IgD-negative memory B cell (primary cell): Measurements from ENCODE around the gene RND2. TPM values are rescaled to one million over a fixed set of nuclear protein-coding genes. Genes with fewer than 3 reads are reported as not detected.
A peak's percentile ranks its signal among the peaks of the same experiment; 100 is the strongest.
"Not testable (repeated sequence)": the region's sequence is repeated elsewhere in the genome, so short reads cannot be mapped to it uniquely, and the experiment has no call there.

Source experiments
- H3K27ac Mint-ChIP-seq, 3 donors: one replicate each; pipeline ENCODE4 v1.8.0; 2020 to 2022; ENCODE audit warnings: mild to moderate bottlenecking in 3 of 3, mixed read lengths in 3 of 3, moderate library complexity in 1 of 3
- H3K27me3 Mint-ChIP-seq: one replicate; pipeline ENCODE4 v1.8.0; 2021; ENCODE audit warnings: mixed read lengths
- H3K36me3 Mint-ChIP-seq: one replicate; pipeline ENCODE4 v1.8.0; 2020; ENCODE audit warnings: mild to moderate bottlenecking, mixed read lengths
- H3K4me1 Mint-ChIP-seq, 3 donors: one replicate each; pipeline ENCODE4 v1.8.0; 2020 to 2022; ENCODE audit warnings: mixed read lengths in 3 of 3, mild to moderate bottlenecking in 1 of 3
- H3K4me3 Mint-ChIP-seq, 4 donors: one replicate each; pipeline ENCODE4 v1.8.0; 2020 to 2022; ENCODE audit warnings: mild to moderate bottlenecking in 4 of 4, mixed read lengths in 4 of 4, moderate library complexity in 3 of 4
- H3K9me3 Mint-ChIP-seq, 3 donors: one replicate each; pipeline ENCODE4 v1.8.0; 2020 to 2021; ENCODE audit warnings: mixed read lengths in 3 of 3, mild to moderate bottlenecking in 1 of 3
- polyA plus RNA-seq: library from polyadenylated mRNA; unstranded; fragments of 300-500 nt; fragmentation: Illumina TruSeq; gene quantifications from one replicate; pipeline ENCODE4 v1.2.3, GENCODE V29; 2021

The RND2 gene
- polyA plus RNA-seq, 1 donor from 2014 or later, result 0.05 TPM

DNA sequence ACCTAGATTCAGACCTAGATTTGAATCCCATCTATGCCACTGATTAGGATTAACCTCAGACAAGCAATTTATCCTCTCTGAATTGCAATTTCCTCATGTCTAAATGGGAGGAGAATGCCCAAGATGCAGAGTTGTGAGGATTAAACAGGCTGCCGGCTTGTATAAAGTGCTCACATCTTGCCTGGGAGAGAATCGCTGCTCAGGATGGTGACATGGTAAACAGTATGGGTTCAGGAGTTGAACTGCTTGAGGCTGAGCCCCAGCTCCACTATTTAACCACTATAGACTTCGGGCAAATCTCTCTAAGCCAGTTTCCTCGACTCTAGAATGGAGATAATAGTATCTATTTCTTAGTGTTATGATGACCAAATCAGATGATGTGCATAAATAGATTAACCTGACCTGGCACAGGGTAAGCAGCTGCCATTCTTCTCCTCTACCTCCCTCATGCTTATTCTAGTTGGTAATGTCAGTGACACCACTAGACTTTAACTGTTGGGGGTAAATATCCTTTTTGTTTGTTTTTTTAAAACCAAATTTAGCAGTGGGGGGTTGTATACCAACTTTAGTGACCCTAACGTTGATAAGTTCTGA lies 27.5 kb upstream of the RND2 start:
- Mint-ChIP-seq H3K27ac (peak overlapping the region; percentile 25 to 99 (median 89)), H3K36me3 (no peaks in the 10 kb centered on the region), H3K4me3 (peak overlapping the region; percentile 84 to 96 (median 96)), H3K27me3 (no peaks in the 10 kb centered on the region), H3K4me1 (peaks cover 6 to 19% (median 7%) of the 10 kb centered on the region in 3 donors), H3K9me3 (no peaks in the 10 kb centered on the region)

DNA sequence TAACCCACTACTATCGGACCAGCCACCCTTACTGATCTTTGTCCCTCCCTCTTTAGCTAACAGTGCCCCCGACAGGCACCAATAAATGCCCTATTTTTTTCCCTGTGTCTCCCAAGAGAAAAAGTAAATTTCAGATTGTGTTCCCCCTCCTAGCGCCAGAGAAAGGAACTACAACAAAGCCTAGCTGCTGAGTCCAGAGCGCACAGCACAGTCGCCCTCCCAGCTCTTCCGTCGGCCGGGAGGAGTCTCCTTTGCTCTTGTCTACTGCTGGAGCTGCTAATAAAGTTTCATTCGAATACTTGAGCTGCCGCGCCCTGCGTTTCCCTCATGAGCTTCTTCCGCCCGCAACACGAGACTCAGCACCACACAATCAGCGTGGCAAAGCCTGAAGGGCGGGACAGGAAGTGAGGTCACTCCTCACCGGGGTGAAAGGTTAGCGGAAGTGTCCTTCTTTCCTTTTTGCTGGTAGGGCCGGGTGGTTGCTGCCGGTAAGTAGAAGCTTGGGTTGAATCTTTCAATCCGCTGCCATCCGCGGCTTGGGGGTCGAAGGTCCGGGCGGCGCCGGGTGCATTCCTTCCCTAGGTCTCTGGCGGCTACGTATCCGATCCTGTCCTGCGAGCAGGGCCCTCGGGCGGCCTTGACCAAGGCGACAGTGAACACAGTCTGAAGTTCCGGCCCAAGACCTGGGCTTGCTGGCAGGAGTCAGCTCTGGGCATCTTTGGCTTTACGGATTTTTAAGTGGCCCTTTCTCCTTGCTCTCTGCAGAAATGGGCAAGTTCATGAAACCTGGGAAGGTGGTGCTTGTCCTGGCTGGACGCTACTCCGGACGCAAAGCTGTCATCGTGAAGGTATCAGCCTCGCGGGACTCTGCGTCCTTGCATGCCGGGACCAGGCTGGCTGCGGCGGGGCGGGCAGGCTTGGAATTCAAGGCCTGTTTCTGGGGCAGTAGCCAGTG lies 26.8 kb upstream of the RND2 start, which contains the start of gene RPL27:
Gene RPL27, plus strand, starts transcription at position 436 of the 955 bp plus-strand sequence. Its CDS starts 332 bp downstream, at position 768.
- Mint-ChIP-seq H3K9me3 (no peaks in the 10 kb centered on the region), H3K27ac (peak within 1 kb of the TSS; percentile 89 to 99 (median 98)), H3K27me3 (no peaks in the 10 kb centered on the region), H3K4me1 (peaks cover 6 to 19% (median 7%) of the 10 kb centered on the region in 3 donors), H3K4me3 (peak within 1 kb of the TSS; percentile 84 to 96 (median 96)), H3K36me3 (no peaks in the 10 kb centered on the region)

DNA sequence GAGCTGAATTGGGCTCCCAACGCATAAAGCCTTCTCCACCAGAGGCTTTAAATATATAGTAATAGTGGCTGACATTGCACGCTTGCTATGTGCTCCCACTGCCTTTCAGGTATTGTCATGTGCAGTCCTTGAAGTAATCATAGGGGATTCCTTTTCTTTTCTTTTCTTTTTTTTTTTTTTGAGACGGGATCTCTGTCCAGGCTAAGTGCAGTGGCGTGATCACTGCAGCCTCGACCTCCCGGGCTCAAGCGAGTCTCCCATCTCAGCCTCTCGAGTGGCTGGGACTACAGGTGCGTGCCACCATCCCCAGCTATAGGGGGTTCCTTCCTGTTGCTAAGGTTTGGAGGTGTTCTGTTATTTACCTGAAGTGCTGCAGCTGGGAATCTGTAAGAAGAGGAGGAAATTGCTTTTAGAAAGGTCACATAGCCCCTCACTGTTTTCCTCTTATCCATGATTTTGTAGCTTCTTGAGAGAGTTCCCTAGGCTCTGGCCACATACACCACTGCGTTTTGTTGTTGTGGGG lies 26.0 kb upstream of the RND2 start:
- H3K4me1 Mint-ChIP-seq, result peaks cover 6 to 19% (median 7%) of the 10 kb centered on the region in 3 donors
- peak overlapping the region; percentile 89 to 99 (median 98) for H3K27ac Mint-ChIP-seq

GRCh38 chr17:43000894-43001293 lies 24.1 kb upstream of the RND2 start:
- not testable (repeated sequence) for H3K36me3 Mint-ChIP-seq

More for the DNA sequence above, 26.0 kb upstream of the RND2 start:
- Mint-ChIP-seq H3K4me3 (peak overlapping the region; percentile 84 to 96 (median 96)), H3K9me3 (no peaks in the 10 kb centered on the region), H3K27me3 (no peaks in the 10 kb centered on the region), H3K36me3 (no peaks in the 10 kb centered on the region)

DNA sequence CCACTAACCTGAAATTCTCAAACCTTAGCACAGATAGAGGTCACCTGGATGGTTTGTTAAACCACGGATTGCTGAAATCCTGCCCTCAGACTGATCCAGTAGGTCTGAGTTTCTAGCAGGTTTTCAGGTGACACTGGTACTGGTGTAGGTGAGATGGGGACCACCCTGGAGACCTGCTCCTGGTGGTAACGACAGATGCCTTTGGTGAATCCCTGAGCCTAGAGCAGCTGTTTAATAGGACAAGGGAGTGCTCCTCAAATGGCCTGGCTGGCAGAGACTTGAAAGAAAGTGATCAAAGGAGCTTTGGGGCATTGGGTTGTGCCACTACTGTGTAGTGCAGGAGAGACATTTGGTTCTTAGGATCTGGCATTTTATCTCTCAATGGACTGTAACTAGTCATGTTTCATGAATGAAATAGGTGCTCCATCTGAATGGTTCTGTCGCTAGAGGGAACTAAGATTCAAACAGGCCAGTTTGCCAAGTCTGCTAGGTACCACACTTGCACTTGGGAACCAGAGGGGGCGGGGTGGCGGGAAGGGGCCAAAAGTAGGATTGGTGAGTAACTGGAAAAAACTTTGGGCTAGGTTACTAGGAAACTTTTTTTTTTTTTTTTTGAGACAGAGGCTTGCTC lies 21.4 kb upstream of the RND2 start:
- no peaks in the 10 kb centered on the region for H3K36me3 Mint-ChIP-seq
- peak overlapping the region in 2 of 4 donors; percentile 34 to 65 for H3K4me3 Mint-ChIP-seq
- H3K27ac Mint-ChIP-seq, result peak overlapping the region; percentile 56 to 73 (median 71)

More at GRCh38 chr17:43000894-43001293, 24.1 kb upstream of the RND2 start:
- Mint-ChIP-seq H3K4me3 (peak overlapping the region in 1 of 4 donors; percentile 41), H3K4me1 (peaks cover 6 to 18% (median 7%) of the 10 kb centered on the region in 3 donors)
- H3K9me3 Mint-ChIP-seq, H3K27ac Mint-ChIP-seq, H3K27me3 Mint-ChIP-seq: not testable (repeated sequence)

GRCh38 chr17:43006639-43007551 lies 18.1 kb upstream of the RND2 start, which contains the start of gene IFI35:
TSS of gene IFI35 (plus strand) at chr17:43006784. CDS start at chr17:43006948, 164 bp downstream.
- Mint-ChIP-seq H3K4me1 (peaks cover 8 to 15% (median 10%) of the 10 kb centered on the region in 3 donors), H3K36me3 (no peaks in the 10 kb centered on the region), H3K27ac (peak within 1 kb of the TSS; percentile 94 to 99 (median 98)), H3K27me3 (no peaks in the 10 kb centered on the region), H3K4me3 (peak within 1 kb of the TSS; percentile 98 to 100 (median 100)), H3K9me3 (no peaks in the 10 kb centered on the region)

More for the DNA sequence above, 21.4 kb upstream of the RND2 start:
- no peaks in the 10 kb centered on the region for H3K9me3 Mint-ChIP-seq
- no peaks in the 10 kb centered on the region for H3K27me3 Mint-ChIP-seq
- peaks cover 8 to 18% (median 9%) of the 10 kb centered on the region in 3 donors for H3K4me1 Mint-ChIP-seq

DNA sequence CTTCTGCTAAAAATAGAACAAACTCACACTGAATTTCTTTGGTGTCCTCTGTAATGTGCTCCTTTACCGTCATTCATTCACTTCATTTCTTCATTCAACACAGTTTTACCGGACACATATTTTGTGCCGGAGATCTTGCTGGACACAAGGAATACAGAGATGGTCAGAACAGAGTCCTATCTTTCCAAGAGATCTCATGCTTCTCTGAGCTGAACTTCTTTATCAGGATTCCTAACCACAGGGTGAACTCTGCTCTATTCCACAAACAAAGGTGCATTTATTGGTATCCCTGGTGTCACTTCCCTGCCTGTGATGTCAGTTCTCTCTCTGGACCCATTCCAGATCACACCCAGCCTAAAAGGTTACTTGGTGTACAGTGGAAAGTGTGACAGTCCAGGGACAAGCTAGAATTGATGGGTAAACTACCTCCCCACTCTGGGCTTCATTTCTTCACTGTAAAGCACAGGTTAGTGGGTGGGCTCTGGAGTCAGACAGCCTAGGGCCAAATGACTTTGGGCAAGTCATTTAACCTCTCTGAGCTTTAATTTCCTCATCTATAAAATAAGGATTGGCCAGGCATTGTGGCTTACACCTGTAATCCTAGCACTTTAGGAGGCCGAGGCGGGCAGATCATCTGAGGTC lies 14.2 kb upstream of the RND2 start:
- no peaks in the 10 kb centered on the region for H3K27me3 Mint-ChIP-seq
- peaks cover 1% of the 10 kb centered on the region for H3K36me3 Mint-ChIP-seq
- peak overlapping the region in 1 of 4 donors; percentile 22 for H3K4me3 Mint-ChIP-seq
- no peak overlapping the region for H3K27ac Mint-ChIP-seq
- H3K9me3 Mint-ChIP-seq, result no peaks in the 10 kb centered on the region
- H3K4me1 Mint-ChIP-seq, result peaks cover 8 to 15% (median 10%) of the 10 kb centered on the region in 3 donors

DNA sequence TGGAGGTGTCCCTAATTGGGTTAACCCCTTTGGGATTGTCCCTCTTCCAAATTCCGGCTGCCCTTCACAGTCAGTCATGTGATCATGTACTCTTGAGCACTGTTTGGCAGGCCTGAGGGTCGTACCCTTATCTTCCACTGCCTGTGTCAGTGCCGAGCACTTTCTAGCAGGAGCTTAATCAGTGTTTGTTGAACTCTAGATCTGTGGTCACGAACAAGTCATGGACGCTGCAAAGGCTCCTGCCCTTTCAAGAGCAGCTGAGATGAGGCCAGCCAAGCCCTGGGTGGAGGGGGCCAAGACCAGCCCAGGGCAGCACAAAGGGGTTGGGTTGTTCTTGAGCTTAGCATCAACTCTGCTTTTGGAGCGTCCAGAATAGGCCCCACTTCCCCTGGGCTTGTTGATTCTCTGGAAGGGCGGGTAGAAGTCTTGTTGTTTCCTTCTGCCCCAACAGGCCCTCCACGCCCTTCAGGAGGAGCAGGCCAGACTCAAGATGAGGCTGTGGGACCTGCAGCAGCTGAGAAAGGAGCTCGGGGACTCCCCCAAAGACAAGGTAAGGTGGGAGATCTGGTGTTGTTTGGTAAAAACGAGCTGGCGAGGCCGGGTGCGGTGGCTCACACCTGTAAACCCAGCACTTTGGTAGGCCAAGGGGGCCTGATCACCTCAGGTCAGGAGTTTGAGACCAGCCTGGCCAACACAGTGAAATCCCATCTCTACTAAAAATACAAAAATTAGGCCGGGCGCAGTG lies 13.1 kb upstream of the RND2 start:
- Mint-ChIP-seq H3K27me3 (no peaks in the 10 kb centered on the region), H3K4me1 (peaks cover 1 to 8% (median 5%) of the 10 kb centered on the region in 3 donors), H3K9me3 (no peaks in the 10 kb centered on the region), H3K27ac (no peak overlapping the region), H3K4me3 (peak overlapping the region in 1 of 4 donors; percentile 83), H3K36me3 (peaks cover 1% of the 10 kb centered on the region)

DNA sequence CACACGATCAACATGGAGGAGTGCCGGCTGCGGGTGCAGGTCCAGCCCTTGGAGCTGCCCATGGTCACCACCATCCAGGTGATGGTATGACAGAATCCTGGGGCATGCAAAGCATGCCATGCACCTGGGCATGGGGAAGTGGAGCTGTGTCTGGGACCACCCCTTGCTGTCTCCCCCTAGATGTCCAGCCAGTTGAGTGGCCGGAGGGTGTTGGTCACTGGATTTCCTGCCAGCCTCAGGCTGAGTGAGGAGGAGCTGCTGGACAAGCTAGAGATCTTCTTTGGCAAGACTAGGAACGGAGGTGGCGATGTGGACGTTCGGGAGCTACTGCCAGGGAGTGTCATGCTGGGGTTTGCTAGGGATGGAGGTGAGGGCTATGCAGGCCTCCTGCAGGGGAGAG lies 11.7 kb upstream of the RND2 start:
- H3K9me3 Mint-ChIP-seq, result no peaks in the 10 kb centered on the region
- H3K36me3 Mint-ChIP-seq, result peaks cover 1% of the 10 kb centered on the region

DNA sequence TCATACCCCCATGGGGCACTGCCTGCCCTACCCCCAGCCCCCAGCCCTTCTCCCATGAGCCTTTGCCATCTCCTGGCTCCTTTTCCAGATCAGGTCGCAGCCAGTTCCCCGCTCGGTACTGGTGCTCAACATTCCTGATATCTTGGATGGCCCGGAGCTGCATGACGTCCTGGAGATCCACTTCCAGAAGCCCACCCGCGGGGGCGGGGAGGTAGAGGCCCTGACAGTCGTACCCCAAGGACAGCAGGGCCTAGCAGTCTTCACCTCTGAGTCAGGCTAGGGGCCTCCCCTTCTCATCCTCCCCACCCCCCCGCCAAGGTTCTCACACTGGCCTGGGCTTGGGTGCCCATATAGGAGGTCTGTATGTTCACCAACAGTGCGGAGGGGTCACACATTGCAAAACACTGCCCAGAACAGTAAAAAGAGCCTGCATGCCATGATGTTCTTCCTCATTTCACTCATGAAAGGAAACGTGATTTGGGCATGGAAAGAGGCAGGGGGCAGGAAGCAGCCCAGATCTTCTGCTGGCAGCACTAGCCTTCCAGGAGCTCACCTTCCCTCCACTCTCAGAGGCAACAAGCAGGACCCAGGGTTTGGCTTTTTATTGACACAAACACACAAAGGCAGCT lies 10.9 kb upstream of the RND2 start:
- Mint-ChIP-seq H3K4me3 (no peak overlapping the region), H3K9me3 (no peaks in the 10 kb centered on the region), H3K27ac (no peak overlapping the region), H3K4me1 (peaks cover 8 to 14% (median 8%) of the 10 kb centered on the region in 3 donors), H3K27me3 (no peaks in the 10 kb centered on the region), H3K36me3 (peaks cover 1% of the 10 kb centered on the region)

More for the DNA sequence above, 11.7 kb upstream of the RND2 start:
- peaks cover 0 to 12% (median 6%) of the 10 kb centered on the region in 3 donors for H3K4me1 Mint-ChIP-seq
- H3K27ac Mint-ChIP-seq, result peak overlapping the region in 1 of 3 donors; percentile 92
- no peak overlapping the region for H3K4me3 Mint-ChIP-seq
- no peaks in the 10 kb centered on the region for H3K27me3 Mint-ChIP-seq

DNA sequence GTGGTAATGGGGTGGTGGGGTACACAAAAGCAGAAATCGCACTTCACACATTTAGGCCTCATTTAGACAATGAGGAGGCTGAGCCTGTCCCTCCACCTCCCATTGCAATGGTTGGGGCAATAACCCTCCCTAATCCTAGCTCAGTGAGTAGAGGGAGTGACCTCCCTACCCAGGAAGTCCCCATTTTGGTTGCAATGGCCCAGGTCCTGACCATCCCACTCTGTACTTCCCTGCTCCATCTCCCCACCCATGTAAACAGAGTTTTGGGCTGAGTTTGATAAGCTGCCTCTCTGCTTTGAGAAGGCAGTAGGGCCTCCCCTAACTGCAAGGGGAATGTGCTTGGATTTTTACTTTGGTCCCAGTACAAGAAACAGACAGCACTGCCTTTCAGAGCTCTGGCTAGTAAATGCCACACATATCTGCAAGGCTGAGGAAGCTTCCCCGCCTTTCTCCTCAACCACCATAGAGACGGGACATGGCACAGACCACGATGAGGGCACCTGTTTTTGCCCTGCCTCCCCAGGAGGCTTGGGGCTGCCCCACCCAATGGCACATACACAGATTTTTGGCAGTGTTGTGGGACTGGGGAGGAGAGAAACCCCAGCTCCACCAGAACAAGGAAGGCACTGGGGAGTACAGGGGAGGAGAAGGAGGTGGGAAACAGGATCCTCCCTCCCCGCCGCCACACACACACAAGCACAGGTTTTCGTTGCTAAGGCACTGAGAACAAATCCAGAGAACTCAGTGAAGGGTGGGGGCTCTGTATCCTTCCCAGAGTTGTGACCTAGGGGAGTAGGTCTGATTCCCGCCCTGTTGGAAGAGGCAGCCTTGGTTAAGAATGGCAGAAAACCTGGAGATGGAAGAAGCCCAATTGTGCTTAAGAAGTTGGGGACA lies 10.1 kb upstream of the RND2 start:
- H3K9me3 Mint-ChIP-seq, result no peaks in the 10 kb centered on the region
- H3K27me3 Mint-ChIP-seq, result no peaks in the 10 kb centered on the region
- peaks cover 8 to 14% (median 12%) of the 10 kb centered on the region in 3 donors for H3K4me1 Mint-ChIP-seq
- H3K36me3 Mint-ChIP-seq, result peaks cover 1% of the 10 kb centered on the region
- H3K27ac Mint-ChIP-seq, result no peak overlapping the region
- peak overlapping the region in 1 of 4 donors; percentile 60 for H3K4me3 Mint-ChIP-seq
